Erythroblast (primary cell): Measurements from ENCODE around the gene DPH2.

Source experiments
- DNase-seq, 2 experiments: peaks; one replicate each; lab custom pipeline; 2025; lab: John Stamatoyannopoulos, UW
- GATA1 ChIP-seq: IDR thresholded peaks from 2 replicates; pipeline ENCODE4 v1.6.1; 2011; ENCODE audit warnings: low read depth, mild to moderate bottlenecking, control low read depth, low read length, moderate library complexity
- POLR2A ChIP-seq: IDR thresholded peaks from 2 replicates; pipeline ENCODE4 v1.6.1; 2011; ENCODE audit warnings: mild to moderate bottlenecking, low read length

Gene DPH2

DNA sequence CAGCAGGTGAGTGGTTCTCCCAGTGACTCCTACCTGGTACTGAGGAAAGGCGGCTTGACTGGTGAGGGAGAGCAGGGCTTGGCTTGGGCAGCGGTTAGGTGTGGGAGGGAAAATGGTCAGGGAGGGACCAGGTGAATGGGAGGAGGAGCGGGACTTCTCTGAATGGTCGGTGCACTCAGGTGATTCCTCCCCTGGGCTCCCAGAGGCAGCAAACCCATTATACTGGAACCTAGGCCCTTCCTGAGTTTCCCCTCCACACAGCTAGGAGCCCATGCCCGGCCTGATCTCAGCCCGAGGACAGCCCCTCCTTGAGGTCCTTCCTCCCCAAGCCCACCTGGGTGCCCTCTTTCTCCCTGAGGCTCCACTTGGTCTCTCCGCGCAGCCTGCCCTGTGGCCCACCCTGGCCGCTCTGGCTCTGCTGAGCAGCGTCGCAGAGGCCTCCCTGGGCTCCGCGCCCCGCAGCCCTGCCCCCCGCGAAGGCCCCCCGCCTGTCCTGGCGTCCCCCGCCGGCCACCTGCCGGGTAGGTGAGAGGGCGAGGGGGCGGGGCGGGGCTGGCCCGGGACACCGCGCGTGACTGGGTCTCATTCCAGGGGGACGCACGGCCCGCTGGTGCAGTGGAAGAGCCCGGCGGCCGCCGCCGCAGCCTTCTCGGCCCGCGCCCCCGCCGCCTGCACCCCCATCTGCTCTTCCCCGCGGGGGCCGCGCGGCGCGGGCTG lies 33.9 kb upstream of the DPH2 start:
- DNase-seq: no peak
- TF ChIP-seq POLR2A (no peak), GATA1 (no peak)

DNA sequence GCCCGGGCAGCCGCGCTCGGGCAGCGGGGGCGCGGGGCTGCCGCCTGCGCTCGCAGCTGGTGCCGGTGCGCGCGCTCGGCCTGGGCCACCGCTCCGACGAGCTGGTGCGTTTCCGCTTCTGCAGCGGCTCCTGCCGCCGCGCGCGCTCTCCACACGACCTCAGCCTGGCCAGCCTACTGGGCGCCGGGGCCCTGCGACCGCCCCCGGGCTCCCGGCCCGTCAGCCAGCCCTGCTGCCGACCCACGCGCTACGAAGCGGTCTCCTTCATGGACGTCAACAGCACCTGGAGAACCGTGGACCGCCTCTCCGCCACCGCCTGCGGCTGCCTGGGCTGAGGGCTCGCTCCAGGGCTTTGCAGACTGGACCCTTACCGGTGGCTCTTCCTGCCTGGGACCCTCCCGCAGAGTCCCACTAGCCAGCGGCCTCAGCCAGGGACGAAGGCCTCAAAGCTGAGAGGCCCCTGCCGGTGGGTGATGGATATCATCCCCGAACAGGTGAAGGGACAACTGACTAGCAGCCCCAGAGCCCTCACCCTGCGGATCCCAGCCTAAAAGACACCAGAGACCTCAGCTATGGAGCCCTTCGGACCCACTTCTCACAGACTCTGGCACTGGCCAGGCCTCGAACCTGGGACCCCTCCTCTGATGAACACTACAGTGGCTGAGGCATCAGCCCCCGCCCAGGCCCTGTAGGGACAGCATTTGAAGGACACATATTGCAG lies 33.2 kb upstream of the DPH2 start:
- DNase-seq: peak; percentile 47 to 49
- TF ChIP-seq POLR2A: no peak
- TF ChIP-seq GATA1: no peak

DNA sequence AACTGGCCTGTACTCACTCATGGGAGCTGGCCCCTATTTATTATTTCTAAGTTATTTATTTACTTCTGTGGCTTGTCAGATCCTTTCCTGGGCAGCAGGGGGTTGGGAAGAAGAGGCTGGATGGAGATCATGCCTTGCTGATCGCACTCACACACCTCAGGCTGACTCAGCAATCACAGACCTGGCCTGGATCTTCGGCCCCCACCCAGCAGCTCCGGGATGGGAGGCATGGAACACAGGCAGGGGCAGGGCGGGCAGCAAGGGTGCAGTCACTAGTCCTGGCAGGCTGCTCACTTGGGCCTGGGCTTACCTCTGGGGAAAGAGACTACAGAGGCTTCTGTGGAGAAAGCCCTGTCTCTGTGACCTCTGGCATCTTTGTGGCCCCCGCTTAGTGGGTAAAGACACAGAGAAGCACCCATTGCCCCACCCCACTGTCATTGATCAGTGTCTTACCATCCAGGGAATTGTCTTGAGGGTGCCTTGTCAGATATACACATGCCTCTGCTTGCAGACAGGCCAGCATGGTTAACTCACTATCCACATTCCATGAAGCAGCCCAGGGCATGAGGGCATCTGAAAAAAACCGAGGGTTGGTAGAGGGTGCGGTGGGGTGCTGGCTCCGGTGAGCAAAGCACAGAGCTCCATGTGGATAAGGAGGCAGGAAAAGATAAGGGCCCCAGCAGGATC lies 32.5 kb upstream of the DPH2 start:
- DNase-seq: no peak
- TF ChIP-seq POLR2A (no peak), GATA1 (no peak)

DNA sequence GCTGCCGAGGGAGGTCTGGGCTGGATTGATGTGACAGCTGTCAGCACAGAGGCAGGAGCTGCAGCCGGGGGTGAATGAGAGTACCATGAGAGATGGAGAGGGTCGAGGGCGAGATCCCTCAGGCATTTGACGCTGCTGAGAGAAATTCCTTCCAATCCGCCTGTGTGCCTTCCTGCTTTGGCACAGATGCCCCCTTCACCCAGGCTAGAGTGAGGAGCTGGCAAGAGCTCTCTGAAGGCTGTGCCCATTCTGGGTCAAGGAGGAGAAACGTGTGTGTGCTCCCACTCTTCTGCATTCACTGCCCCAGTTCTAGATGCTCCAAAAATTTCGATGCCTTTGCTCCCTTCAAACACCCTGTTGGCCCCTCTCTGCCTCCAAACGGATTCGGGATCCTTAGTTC lies 31.4 kb upstream of the DPH2 start:
- TF ChIP-seq POLR2A (peak; percentile 19), GATA1 (no peak)
- DNase-seq: no peak

DNA sequence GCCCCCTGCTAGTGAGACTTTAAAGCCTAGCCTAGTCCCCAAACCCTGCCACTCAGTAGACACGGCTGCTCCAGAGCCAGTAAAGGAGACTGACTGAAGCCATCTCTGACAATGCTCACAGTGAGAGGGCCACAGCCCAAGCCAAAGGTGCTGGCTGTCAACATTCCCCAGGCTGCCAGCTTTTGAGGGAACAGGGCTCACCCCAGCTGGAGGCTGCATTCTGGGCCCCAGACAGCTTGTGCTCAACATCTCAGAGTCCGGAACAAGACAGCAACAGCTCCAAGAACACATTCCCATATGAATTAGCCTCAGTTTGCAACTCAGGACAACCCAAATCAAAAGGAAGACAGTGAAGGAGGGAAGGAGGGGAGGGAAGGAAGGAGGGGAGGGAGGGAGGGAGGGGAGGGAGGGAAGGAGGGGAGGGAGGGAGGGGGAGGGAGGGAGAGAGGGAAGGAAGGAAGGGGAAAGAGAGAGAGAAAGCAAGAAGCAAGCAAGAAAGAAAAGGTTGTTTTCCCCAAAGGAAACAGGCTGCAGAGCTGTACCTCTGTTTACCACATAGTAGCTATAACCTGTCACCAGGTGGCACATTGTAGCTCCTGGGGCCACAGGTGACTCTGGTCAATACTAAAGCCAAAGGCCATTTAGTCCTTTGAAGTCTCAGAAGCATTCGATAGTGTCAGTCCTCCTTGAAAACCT lies 30.8 kb upstream of the DPH2 start:
- TF ChIP-seq GATA1 (no peak), POLR2A (no peak)
- DNase-seq: no peak

DNA sequence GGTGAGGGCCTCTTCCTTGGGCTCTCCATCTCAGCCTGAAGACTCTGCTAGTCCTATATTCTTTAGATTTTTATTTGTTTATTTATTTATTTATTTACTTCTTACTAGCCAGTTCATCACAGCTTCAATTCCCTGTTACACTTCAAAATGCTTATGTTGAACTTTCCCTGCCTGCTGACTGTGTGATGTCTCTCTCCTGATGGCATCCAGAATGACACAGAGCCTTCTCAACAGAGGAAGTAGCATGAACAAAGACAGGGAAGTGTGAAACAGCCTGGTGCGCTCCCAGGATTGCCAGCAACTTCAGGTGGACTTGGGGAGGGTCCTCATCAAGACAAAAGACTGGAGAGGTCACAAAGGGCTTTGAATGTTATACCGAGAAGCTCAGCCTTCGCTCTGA lies 27.4 kb upstream of the DPH2 start:
- no peak for DNase-seq
- TF ChIP-seq GATA1 (no peak), POLR2A (no peak)

DNA sequence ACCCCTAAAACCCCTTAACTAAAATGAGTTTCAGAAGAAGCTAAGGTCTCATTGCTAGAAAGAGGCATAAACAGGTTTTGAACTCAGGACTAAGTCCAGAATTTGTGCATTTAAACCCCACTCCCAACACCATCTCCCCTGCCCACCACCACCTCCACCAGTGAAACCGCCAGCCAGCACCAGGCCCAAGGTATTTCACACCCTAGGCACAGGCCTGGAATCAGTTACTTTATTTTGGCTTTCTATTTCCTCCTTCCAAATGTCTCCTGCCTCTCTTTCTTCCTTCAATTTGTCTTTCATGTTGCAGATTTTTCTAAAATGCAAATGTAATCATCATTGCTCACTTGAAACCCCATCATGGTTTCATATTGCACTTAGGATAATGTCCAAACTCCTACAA lies 24.9 kb upstream of the DPH2 start:
- TF ChIP-seq POLR2A: no peak
- no peak for TF ChIP-seq GATA1
- DNase-seq: no peak

DNA sequence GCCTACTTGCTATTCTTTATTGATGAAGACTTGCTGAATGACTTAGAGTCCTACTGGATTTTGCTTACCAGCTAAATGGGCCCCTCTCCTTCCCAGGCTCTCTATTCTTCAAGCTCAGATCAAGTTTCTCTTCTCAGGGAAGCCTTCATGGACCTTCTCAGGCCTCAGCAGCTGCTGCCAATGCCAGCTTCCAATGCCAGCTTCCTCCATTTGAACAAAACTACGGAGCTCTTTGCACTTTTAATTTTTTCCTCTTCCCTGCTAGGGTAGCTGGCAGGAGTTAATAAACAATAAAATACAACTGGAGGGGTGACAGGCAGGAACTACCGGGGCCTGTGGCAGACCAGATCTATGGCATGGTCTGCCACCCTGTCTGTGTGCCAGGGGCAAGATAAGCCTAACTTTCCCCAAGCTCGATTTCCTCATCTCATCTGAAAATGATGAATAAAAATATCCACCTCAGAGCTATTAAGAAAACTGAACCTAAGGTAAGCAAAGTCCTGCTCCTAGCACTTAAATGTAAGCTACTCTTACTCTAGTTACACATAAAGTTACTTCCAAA lies 24.1 kb upstream of the DPH2 start:
- DNase-seq: no peak

DNA sequence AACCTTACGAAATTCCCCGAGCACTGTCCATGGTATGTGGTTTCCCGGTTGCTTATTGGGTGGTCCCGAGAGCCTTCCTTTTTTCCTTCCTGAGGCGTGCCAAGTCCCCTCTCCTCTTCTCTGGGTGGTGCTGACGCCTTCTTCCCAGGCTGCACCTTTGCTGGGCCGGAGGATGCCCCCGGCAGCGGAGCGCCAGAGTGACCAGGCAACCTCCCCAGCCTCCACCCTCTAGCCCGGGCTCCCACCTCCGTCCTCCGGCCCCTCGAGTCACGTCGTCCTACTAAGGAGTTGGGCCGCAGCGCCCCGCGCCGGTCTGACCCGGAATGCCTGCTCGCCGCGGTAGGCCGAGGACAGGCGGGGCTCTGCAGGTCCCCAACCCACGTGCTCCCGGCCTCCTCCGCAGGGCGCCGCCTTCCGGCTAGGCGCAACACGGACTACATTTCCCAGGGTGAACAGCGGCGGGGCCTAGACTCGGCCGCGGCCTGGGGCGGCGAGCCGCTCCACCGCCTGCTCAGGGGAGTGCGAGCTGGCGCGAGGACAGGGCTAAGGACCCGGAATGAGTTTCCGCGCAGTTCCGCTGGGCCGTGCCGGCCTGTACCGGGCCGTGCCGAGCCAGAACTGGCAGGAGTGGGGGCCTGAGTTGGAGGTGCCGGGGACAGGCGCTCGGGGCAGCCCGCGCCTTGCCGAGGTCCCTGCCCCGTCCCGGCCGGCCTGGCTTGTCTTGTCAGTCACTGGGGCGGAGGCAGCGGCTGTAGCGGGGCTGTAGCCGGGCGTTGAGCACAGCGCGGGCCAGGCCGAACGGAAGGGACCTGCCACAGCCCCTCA lies 23.4 kb upstream of the DPH2 start, which contains the start of gene IPO13:
IPO13 (plus strand) TSS at position 715 of the 825 bp plus-strand sequence. CDS start 651 bp downstream, outside the sequence.
- no peak for TF ChIP-seq GATA1
- TF ChIP-seq POLR2A: peak; percentile 93

More for the DNA sequence above, 24.1 kb upstream of the DPH2 start:
- TF ChIP-seq GATA1 (no peak), POLR2A (no peak)

DNA sequence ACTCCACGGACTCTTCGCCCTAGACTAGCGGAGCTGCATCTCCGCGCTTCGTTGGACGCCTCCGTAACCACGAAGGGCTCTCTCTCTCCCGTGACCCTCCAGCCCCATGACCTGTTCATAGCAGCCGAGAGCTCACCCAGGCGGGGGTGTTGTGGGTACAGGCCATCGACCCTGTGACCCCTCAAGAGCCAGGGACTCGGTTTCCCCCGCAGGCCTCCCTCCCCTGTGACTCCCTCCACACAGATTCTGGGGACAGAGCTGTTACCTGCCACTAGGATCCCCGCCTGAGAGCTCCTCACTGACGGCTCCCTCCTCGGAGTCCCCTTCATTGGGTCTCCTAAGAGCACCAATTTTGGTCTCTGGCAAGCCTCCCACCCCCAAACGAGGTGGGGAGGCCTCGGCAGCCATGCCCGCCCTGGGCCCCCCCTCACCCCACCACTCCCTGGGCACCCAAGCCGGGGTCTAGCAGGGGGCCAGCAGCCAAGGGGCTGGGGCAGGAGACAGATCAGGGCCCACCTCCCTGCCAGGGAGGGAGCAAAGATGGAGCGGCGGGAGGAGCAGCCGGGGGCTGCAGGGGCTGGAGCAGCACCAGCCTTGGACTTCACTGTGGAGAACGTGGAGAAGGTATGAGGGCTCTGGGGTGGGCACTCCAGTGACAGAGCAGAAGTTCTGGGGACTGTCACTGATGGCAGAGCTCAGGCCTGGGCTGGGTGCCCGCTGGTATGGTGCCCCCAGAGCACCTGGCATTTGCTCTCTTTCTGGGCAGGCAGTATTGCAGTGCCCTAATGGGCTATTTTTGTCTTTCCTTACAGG lies 22.5 kb upstream of the DPH2 start:
- no peak for TF ChIP-seq GATA1
- TF ChIP-seq POLR2A: peak; percentile 60
- no peak for DNase-seq

More for the DNA sequence above, 23.4 kb upstream of the DPH2 start, which contains the start of gene IPO13:
- peak; percentile 98 for DNase-seq

DNA sequence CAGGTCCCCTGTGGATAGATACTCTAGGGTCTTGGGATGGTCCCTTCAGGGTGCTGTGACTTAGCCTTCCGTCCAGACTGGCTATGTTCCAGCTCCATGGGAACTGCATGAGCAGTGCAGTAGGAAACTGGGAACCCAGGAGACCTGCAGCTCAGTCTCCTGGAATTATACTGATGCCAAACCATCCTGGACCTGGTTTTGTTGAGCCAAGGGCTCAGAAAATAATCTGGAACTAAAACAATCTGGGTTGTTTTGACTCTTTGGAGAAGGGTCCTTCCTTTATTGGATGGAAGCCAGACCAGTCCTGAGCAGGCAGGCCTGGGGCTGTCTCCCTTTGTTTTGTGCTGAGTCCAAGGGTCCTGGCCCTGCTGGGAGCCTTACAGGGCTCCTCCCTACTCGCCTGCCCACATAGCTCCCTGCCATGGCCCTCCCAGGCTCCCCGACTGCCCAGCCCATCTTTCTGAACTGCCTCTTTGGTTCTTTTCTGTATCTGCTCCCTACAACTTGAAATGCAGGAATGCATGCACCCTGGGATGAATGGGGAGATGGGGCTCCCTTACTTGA lies 21.9 kb upstream of the DPH2 start:
- no peak for TF ChIP-seq GATA1
- no peak for TF ChIP-seq POLR2A
- DNase-seq: no peak
